ENCODE data around the gene SORBS1.

GRCh38 chr10:95435548-95436279 lies 125.5 kb downstream of the SORBS1 start:
- no peak for TF ChIP-seq CTCF (IDR thresholded peaks at IDR 0.05)
- TF ChIP-seq POLR2A (IDR thresholded peaks at IDR 0.05), result no peak
